Activated CD8-positive, alpha-beta T cell treated with anti-CD3 and anti-CD28 coated beads for 36 hours (primary cell): ENCODE results near the gene NTN5. TPM values are rescaled to one million over a fixed set of nuclear protein-coding genes. Genes with fewer than 3 reads are reported as not detected.
A peak's percentile ranks its signal among the peaks of the same experiment; 100 is the strongest.

Experiments used
- ATAC-seq: fragments of 200-7000 bp; cut with Tn5 transposase; one replicate; pipeline ENCODE4 v1.10.0; 2021; ENCODE audit warnings: mild to moderate bottlenecking, moderate library complexity
- CTCF ChIA-PET: fragments of 350-600 bp; sonication (Branson Sonifier 250); formaldehyde crosslinking; loops from one replicate; lab custom pipeline; 2021; ENCODE audit warnings: antibody characterized with exemption; lab: Charles Lee
- POLR2A ChIA-PET: fragments of 350-600 bp; sonication (Branson Sonifier 250); formaldehyde crosslinking; loops from one replicate; lab custom pipeline; 2021; ENCODE audit warnings: antibody characterized with exemption; lab: Charles Lee
- DNase-seq: peaks from one replicate; pipeline ENCODE4 v3.0.0-alpha.2; 2020
- H3K27ac Mint-ChIP-seq: one replicate; pipeline ENCODE4 v1.8.0; 2021; ENCODE audit warnings: mild to moderate bottlenecking, mixed read lengths
- H3K27me3 Mint-ChIP-seq: one replicate; pipeline ENCODE4 v1.8.0; 2021; ENCODE audit warnings: mixed read lengths
- H3K36me3 Mint-ChIP-seq: one replicate; pipeline ENCODE4 v1.8.0; 2021; ENCODE audit warnings: low read depth, mixed read lengths
- H3K4me1 Mint-ChIP-seq: one replicate; pipeline ENCODE4 v1.8.0; 2021; ENCODE audit warnings: low read depth, mixed read lengths
- H3K4me3 Mint-ChIP-seq: one replicate; pipeline ENCODE4 v1.8.0; 2021; ENCODE audit warnings: mild to moderate bottlenecking, moderate library complexity, mixed read lengths
- H3K9me3 Mint-ChIP-seq: one replicate; pipeline ENCODE4 v1.8.0; 2021; ENCODE audit warnings: mixed read lengths
- intact Hi-C: fragments of 100-400 bp; cut with micrococcal nuclease; formaldehyde crosslinking; loops from one replicate; pipeline ENCODE4 v1.10.0; 2022
- total RNA-seq, 2 experiments: library from RNA; stranded (reverse); gene quantifications; one replicate each; pipeline ENCODE4 v1.2.3, GENCODE V29; 2021
- TF ChIP-seq, protein P1 (sequence below): fragments of 200-600 bp; IDR thresholded peaks from one replicate; pipeline ENCODE4 v1.8.0; 2022; ENCODE audit warnings: antibody characterized with exemption, mild to moderate bottlenecking

NTN5 gene
- total RNA-seq, 2 experiments from 2014 or later: 0.16 to 0.83 TPM

DNA sequence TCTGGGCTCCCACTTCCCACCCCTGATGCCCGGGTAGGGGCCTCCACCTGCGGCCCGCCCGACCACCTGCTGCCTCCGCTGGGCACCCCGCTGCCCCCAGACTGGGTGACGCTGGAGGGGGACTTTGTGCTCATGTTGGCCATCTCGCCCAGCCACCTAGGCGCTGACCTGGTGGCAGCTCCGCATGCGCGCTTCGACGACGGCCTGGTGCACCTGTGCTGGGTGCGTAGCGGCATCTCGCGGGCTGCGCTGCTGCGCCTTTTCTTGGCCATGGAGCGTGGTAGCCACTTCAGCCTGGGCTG lies 43.6 kb downstream of the NTN5 start:
- ChIA-PET POLR2A (interaction anchor here (9.6 kb wide), 1 partner anchor 10 kb away, joined by 154 read pairs; the partner anchor contains the start of genes FAM83E, RPL18 and SPHK2), CTCF (no interaction called here)
- Mint-ChIP-seq H3K27ac (no peak overlapping the region), H3K27me3 (no peaks in the 10 kb centered on the region), H3K4me1 (peaks cover 41% of the 10 kb centered on the region), H3K4me3 (no peak overlapping the region), H3K9me3 (no peaks in the 10 kb centered on the region), H3K36me3 (peaks cover 4% of the 10 kb centered on the region)
- ATAC-seq (no peak), DNase-seq (no peak)
- TF ChIP-seq, protein P1, sequence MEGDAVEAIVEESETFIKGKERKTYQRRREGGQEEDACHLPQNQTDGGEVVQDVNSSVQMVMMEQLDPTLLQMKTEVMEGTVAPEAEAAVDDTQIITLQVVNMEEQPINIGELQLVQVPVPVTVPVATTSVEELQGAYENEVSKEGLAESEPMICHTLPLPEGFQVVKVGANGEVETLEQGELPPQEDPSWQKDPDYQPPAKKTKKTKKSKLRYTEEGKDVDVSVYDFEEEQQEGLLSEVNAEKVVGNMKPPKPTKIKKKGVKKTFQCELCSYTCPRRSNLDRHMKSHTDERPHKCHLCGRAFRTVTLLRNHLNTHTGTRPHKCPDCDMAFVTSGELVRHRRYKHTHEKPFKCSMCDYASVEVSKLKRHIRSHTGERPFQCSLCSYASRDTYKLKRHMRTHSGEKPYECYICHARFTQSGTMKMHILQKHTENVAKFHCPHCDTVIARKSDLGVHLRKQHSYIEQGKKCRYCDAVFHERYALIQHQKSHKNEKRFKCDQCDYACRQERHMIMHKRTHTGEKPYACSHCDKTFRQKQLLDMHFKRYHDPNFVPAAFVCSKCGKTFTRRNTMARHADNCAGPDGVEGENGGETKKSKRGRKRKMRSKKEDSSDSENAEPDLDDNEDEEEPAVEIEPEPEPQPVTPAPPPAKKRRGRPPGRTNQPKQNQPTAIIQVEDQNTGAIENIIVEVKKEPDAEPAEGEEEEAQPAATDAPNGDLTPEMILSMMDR: no peak
- intact Hi-C loops: no loop called here

DNA sequence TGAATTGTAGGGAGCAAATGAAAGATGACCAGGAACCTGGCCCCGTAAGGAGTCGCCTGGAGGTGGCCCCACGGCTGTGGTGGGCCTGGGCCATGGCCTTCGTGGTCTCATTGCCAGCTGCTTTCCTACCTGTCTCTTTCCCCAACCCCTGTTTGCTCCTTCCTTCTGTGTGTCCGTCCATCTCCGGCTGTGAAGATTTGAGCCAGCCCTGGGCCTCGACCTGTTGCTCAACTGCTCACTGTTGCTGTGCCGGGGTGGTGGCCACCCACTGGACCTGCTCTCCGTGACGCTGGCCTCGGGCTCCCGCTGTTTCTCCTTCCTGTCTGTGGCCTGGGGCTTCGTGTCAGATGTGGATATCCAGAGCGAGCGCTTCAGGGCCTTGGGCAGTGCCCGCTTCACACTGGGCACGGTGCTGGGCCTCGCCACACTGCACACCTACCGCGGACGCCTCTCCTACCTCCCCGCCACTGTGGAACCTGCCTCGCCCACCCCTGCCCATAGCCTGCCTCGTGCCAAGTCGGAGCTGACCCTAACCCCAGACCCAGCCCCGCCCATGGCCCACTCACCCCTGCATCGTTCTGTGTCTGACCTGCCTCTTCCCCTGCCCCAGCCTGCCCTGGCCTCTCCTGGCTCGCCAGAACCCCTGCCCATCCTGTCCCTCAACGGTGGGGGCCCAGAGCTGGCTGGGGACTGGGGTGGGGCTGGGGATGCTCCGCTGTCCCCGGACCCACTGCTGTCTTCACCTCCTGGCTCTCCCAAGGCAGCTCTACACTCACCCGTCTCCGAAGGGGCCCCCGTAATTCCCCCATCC lies 44.1 kb downstream of the NTN5 start:
- H3K9me3 Mint-ChIP-seq: no peaks in the 10 kb centered on the region
- peaks cover 6% of the 10 kb centered on the region for H3K36me3 Mint-ChIP-seq
- intact Hi-C loops: no loop called here
- no peak overlapping the region for H3K4me3 Mint-ChIP-seq
- TF ChIP-seq, protein P1: no peak
- POLR2A ChIA-PET: interaction anchor here (9.6 kb wide), 1 partner anchor 9 kb away, joined by 154 read pairs; the partner anchor contains the start of genes FAM83E, RPL18 and SPHK2
- no peaks in the 10 kb centered on the region for H3K27me3 Mint-ChIP-seq
- DNase-seq (no peak), ATAC-seq (no peak)
- CTCF ChIA-PET: no interaction called here
- H3K27ac Mint-ChIP-seq: peak overlapping the region; percentile 3
- peaks cover 42% of the 10 kb centered on the region for H3K4me1 Mint-ChIP-seq

DNA sequence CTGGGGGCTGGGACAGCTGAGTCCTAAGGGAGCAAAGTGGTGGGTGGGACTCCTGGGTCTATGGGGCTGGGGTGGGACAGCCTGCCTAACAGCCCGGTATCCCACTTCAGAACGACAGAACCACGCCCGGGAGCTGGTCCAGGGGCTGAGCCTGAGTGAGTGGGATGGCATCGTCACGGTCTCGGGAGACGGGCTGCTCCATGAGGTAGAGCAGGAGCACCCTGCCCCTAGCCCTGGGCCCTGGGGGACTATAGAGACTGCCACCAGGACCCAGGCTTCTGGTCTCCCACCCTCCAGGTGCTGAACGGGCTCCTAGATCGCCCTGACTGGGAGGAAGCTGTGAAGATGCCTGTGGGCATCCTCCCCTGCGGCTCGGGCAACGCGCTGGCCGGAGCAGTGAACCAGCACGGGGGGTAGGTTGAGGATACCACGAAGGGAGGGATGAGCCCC lies 44.9 kb downstream of the NTN5 start:
- no peak overlapping the region for H3K4me3 Mint-ChIP-seq
- H3K27ac Mint-ChIP-seq: peak overlapping the region; percentile 71
- H3K9me3 Mint-ChIP-seq: no peaks in the 10 kb centered on the region
- no peak for DNase-seq
- CTCF ChIA-PET: no interaction called here
- peaks cover 11% of the 10 kb centered on the region for H3K36me3 Mint-ChIP-seq
- ATAC-seq: no peak
- TF ChIP-seq, protein P1: no peak
- H3K4me1 Mint-ChIP-seq: peaks cover 41% of the 10 kb centered on the region
- H3K27me3 Mint-ChIP-seq: no peaks in the 10 kb centered on the region
- intact Hi-C loops: no loop called here
- POLR2A ChIA-PET: interaction anchor here (1.5 to 9.6 kb wide), 2 partner anchors 8 to 15 kb away, joined by 4 to 154 read pairs; partner anchors contain the start of genes FAM83E, RPL18 and SPHK2

DNA sequence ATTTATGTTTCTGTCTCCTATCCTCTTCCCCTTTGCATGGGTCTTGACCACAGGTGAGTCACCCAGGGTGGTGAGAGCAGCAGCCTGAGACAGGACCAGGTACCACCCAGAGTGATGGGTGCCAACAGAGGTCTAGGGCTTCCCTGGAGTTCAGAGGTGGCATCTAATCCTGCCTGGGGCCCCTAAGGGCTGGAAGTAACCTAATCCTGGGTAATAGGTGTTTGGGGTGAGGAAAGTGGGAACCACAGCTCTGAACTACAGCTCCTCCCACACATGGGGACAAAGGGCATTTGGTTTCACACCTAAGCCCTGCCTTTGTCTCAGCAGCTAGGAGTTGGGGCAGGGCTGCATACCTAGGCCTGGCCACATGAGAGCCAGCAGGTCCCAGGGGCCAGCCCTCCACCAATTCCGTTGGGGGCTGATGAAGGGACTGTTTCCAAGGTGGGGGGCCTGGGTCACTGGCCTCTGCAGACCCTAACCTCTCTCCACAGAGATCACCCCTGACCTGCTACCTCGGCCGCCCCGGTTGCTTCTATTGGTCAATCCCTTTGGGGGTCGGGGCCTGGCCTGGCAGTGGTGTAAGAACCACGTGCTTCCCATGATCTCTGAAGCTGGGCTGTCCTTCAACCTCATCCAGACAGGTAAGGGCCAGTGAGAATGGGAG lies 45.5 kb downstream of the NTN5 start:
- ChIA-PET CTCF (no interaction called here), POLR2A (interaction anchor here (0.6 to 9.6 kb wide), 3 partner anchors 8 to 14 kb away, joined by 4 to 154 read pairs (median 4); partner anchors contain the start of genes FAM83E, RPL18 and SPHK2)
- peaks cover 38% of the 10 kb centered on the region for H3K4me1 Mint-ChIP-seq
- H3K9me3 Mint-ChIP-seq: no peaks in the 10 kb centered on the region
- TF ChIP-seq, protein P1: no peak
- no peak overlapping the region for H3K4me3 Mint-ChIP-seq
- intact Hi-C loops: no loop called here
- no peaks in the 10 kb centered on the region for H3K27me3 Mint-ChIP-seq
- ATAC-seq (peak; percentile 43), DNase-seq (peak; percentile 75)
- peak overlapping the region; percentile 71 for H3K27ac Mint-ChIP-seq
- peaks cover 13% of the 10 kb centered on the region for H3K36me3 Mint-ChIP-seq
